B cell (primary cell): ENCODE measurements around the gene P4HA3.

Source experiments
- CTCF ChIP-seq: fragments of 200-600 bp; IDR thresholded peaks from one replicate; pipeline ENCODE4 v1.8.0; 2022; ENCODE audit warnings: antibody characterized with exemption, mild to moderate bottlenecking
- EZH2 ChIP-seq: IDR thresholded peaks from 2 replicates; pipeline ENCODE4 v1.6.1; 2012; ENCODE audit warnings: borderline replicate concordance, low read depth, mild to moderate bottlenecking, moderate library complexity, low read length; ENCODE audit not compliant: insufficient read depth, poor library complexity, severe bottlenecking

GRCh38 chr11:74325649-74326645, 14.5 kb upstream of the P4HA3 start:
- TF ChIP-seq CTCF (no peak), EZH2 (no peak)
